Measurements from ENCODE around the gene SASH1. TPM values are rescaled to one million over a fixed set of nuclear protein-coding genes. Genes with fewer than 3 reads are reported as not detected.

The SASH1 gene
- total RNA-seq, 1 donor from 2014 or later: 28.7 TPM

- peaks cover 12% of the 10 kb centered on the region for H3K4me1 Mint-ChIP-seq
- no peaks in the 10 kb centered on the region for H3K9me3 Mint-ChIP-seq
- no peak for DNase-seq (ENCODE audit: low spot score in 2 of 2, unreplicated experiment in 2 of 2)
- H3K27ac Mint-ChIP-seq: no peak overlapping the region
- no peaks in the 10 kb centered on the region for H3K27me3 Mint-ChIP-seq (ENCODE audit: low read depth)
- peaks cover 29% of the 10 kb centered on the region for H3K36me3 Mint-ChIP-seq
- H3K4me3 Mint-ChIP-seq: no peak overlapping the region
- no peak for TF ChIP-seq CTCF (IDR thresholded peaks at IDR 0.05; ENCODE audit: unreplicated experiment)
These were observed 180.4 kb downstream of the SASH1 start for GRCh38 chr6:148523048-148523447.

DNA sequence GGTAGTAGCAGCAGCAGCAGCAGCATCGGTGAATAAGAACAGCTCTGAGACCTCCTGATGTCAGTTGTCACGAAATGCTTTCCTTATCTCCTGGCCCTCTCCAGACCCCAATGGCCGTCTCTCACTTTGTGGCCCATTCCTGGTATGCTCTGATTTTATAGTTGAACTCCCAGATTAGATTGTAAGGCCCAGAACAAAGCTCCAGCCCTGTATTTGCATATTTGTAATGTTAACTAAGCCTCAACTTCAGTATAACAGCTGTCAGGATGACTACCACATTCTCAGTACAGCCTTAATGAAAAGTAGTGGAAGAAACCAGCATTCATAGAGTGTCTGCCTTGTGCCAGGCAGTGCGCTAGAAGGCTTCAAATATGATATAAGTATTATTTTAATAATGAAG, 180.9 kb downstream of the SASH1 start:
- H3K27ac Mint-ChIP-seq: no peak overlapping the region

GRCh38 chr6:148524471-148524882, 181.8 kb downstream of the SASH1 start:
- Mint-ChIP-seq H3K9me3 (no peaks in the 10 kb centered on the region), H3K4me3 (no peak overlapping the region), H3K27ac (no peak overlapping the region), H3K27me3 (ENCODE audit: low read depth) (no peaks in the 10 kb centered on the region), H3K4me1 (peaks cover 12% of the 10 kb centered on the region), H3K36me3 (peaks cover 29% of the 10 kb centered on the region)
- TF ChIP-seq CTCF (IDR thresholded peaks at IDR 0.05; ENCODE audit: unreplicated experiment): no peak
- DNase-seq (ENCODE audit: low spot score in 2 of 2, unreplicated experiment in 2 of 2): no peak

More for the DNA sequence above, 180.9 kb downstream of the SASH1 start:
- Mint-ChIP-seq H3K9me3 (no peaks in the 10 kb centered on the region), H3K4me1 (peaks cover 12% of the 10 kb centered on the region), H3K4me3 (no peak overlapping the region), H3K27me3 (ENCODE audit: low read depth) (no peaks in the 10 kb centered on the region), H3K36me3 (peaks cover 27% of the 10 kb centered on the region)
- DNase-seq (ENCODE audit: low spot score in 2 of 2, unreplicated experiment in 2 of 2): no peak
- no peak for TF ChIP-seq CTCF (IDR thresholded peaks at IDR 0.05; ENCODE audit: unreplicated experiment)

GRCh38 chr6:148524976-148525375, 182.3 kb downstream of the SASH1 start:
- H3K4me1 Mint-ChIP-seq: peaks cover 12% of the 10 kb centered on the region
- DNase-seq (ENCODE audit: low spot score in 2 of 2, unreplicated experiment in 2 of 2): no peak

GRCh38 chr6:148525453-148525852, 182.8 kb downstream of the SASH1 start:
- H3K4me3 Mint-ChIP-seq: no peak overlapping the region
- no peak for DNase-seq (ENCODE audit: low spot score in 2 of 2, unreplicated experiment in 2 of 2)
- no peaks in the 10 kb centered on the region for H3K9me3 Mint-ChIP-seq
- TF ChIP-seq CTCF (IDR thresholded peaks at IDR 0.05; ENCODE audit: unreplicated experiment): no peak
- no peaks in the 10 kb centered on the region for H3K27me3 Mint-ChIP-seq (ENCODE audit: low read depth)
- peaks cover 14% of the 10 kb centered on the region for H3K4me1 Mint-ChIP-seq
- peaks cover 28% of the 10 kb centered on the region for H3K36me3 Mint-ChIP-seq
- no peak overlapping the region for H3K27ac Mint-ChIP-seq

More at GRCh38 chr6:148524976-148525375, 182.3 kb downstream of the SASH1 start:
- Mint-ChIP-seq H3K4me3 (no peak overlapping the region), H3K9me3 (no peaks in the 10 kb centered on the region), H3K36me3 (peaks cover 30% of the 10 kb centered on the region), H3K27me3 (ENCODE audit: low read depth) (no peaks in the 10 kb centered on the region), H3K27ac (no peak overlapping the region)
- TF ChIP-seq CTCF (IDR thresholded peaks at IDR 0.05; ENCODE audit: unreplicated experiment): no peak

- Mint-ChIP-seq H3K4me1 (peaks cover 17% of the 10 kb centered on the region), H3K27me3 (ENCODE audit: low read depth) (no peaks in the 10 kb centered on the region), H3K36me3 (peaks cover 27% of the 10 kb centered on the region), H3K9me3 (no peaks in the 10 kb centered on the region), H3K27ac (no peak overlapping the region), H3K4me3 (no peak overlapping the region)
- DNase-seq (ENCODE audit: low spot score in 2 of 2, unreplicated experiment in 2 of 2): no peak
- TF ChIP-seq CTCF (IDR thresholded peaks at IDR 0.05; ENCODE audit: unreplicated experiment): no peak
These were observed 183.5 kb downstream of the SASH1 start for GRCh38 chr6:148526145-148526544.
